ENCODE data around the gene SAFB2.

SAFB2 gene

DNA sequence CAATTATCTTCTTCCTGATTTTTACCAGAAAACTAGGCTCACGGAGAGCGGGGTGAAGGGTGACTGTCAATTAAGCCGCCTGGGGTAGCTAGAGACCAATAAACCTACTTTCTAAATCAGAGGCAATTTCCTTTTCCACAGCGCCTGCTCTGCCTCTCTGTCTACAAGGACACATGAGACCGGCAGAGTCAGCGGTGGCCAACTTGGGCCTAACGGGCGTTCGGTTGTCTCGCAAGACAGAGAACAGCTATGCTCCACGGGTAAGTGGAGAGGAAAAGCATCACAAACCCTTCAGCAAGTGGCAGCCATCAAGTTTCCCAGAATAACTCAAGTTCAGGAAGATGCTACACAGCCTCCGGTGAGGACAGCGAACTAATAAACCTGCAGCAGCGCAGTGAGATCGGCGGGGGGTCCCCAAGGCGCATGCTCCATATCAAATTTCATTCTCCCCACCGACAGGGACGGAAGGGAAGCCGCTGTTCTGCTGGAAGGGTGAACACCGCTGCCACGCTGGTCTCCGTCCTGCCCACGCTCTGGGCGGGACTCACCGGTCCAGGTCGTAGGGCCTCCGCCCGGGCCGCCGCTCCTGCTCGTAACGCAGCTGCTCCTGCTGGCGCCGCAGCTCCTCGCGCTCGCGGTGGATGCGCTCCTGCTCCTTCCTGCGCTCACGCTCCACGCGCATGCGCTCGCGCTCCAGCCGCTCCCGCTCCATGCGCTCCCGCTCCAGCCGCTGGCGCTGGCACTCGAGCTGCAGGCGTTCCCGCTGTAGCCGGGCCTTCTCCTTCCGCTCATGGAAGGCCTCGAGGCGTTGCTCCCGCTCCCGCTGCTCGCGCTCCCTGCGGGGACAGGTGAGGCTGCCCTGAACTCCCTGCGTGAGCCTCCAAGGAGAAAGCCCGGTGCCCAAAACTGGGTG lies 29.0 kb downstream of the SAFB2 start:
- no peak overlapping the region for H3K9ac ChIP-seq (ENCODE audit: low read depth in 1 of 2, low read length in 2 of 2)
- no peaks in the 10 kb centered on the region for H3K9me3 ChIP-seq (ENCODE audit: control insufficient read depth in 1 of 2, low read length in 2 of 2)
- no peak overlapping the region for H3K4me3 ChIP-seq (ENCODE audit: low read depth in 1 of 2, low read length in 2 of 2)
- no peaks in the 10 kb centered on the region for H3K27me3 ChIP-seq (ENCODE audit: control insufficient read depth in 1 of 2, insufficient read depth in 2 of 2, low read length in 2 of 2)
- peaks cover 72 to 97% of the 10 kb centered on the region in 2 donors for H3K36me3 ChIP-seq (ENCODE audit: control insufficient read depth in 1 of 2, insufficient read depth in 2 of 2, low read length in 2 of 2)
- H3K4me1 ChIP-seq (ENCODE audit: control insufficient read depth in 1 of 2, insufficient read depth in 2 of 2, low read length in 2 of 2): peaks cover 0 to 12% of the 10 kb centered on the region in 2 donors
- no peak overlapping the region for H3K27ac ChIP-seq (ENCODE audit: low read depth, low read length)

DNA sequence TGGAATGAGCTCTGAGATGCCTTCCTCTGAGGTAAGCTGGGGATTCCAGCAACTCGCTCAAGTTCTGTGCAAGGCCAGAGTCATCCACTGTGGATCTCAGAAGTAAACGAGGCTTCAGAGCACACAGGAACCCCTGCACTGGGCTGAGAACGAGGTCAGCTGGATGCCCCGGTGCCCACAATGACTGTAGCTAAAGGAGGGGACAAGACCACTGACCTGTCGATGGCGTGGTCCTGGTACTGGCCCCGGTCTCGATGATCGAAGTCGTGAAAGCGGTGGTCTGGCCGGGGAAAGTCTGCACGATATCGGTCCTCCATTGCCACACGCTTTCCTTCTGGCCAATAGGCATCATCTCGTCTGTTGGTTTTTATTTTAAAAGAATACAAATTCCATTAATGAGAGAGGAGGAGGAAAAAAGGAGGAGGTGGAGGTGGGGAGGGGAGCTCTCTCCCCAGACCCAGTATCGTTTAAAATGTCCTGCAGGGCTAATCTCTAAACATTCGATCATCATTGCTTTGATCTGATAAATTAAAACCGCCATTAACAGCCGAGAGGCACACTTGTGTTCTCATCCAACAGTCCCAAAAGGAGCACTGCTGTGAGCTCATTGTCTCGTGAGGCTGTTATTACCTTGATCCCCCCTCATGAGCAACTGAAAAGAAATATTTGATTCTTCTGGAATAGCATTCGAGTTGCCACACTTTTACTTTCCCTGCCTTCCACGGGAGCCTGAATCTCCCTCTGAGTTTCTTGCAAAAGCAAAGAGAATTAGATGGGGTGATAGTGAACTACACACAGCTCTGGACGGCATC lies 29.8 kb downstream of the SAFB2 start:
- Histone ChIP-seq H3K9ac (ENCODE audit: low read depth in 1 of 2, low read length in 2 of 2) (no peak overlapping the region), H3K9me3 (ENCODE audit: control insufficient read depth in 1 of 2, low read length in 2 of 2) (no peaks in the 10 kb centered on the region), H3K36me3 (ENCODE audit: control insufficient read depth in 1 of 2, insufficient read depth in 2 of 2, low read length in 2 of 2) (peaks cover 75 to 97% of the 10 kb centered on the region in 2 donors), H3K27ac (ENCODE audit: low read depth, low read length) (no peak overlapping the region), H3K27me3 (ENCODE audit: control insufficient read depth in 1 of 2, insufficient read depth in 2 of 2, low read length in 2 of 2) (no peaks in the 10 kb centered on the region), H3K4me3 (ENCODE audit: low read depth in 1 of 2, low read length in 2 of 2) (no peak overlapping the region), H3K4me1 (ENCODE audit: control insufficient read depth in 1 of 2, insufficient read depth in 2 of 2, low read length in 2 of 2) (peaks cover 0 to 12% of the 10 kb centered on the region in 2 donors)

DNA sequence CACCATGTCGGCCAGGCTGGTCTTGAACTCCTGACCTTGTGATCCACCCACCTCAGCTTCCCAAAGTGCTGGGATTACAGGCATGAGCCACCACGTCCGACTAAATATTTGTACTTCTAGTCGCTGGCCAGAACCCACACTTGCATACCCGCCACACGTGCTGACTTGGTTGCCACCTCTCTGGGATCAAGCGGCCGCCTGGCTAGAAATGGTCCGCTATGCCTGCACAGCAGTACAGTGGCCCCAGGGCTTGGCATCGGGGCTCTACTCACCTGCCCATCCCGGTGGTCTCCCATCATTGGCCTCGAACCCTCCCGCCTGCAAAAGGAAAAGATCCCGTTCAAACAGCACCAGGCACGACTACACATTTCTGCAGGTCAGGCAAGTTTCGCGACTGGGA lies 31.1 kb downstream of the SAFB2 start:
- Histone ChIP-seq H3K9ac (ENCODE audit: low read depth in 1 of 2, low read length in 2 of 2) (no peak overlapping the region), H3K27me3 (ENCODE audit: control insufficient read depth in 1 of 2, insufficient read depth in 2 of 2, low read length in 2 of 2) (no peaks in the 10 kb centered on the region), H3K9me3 (ENCODE audit: control insufficient read depth in 1 of 2, low read length in 2 of 2) (no peaks in the 10 kb centered on the region), H3K27ac (ENCODE audit: low read depth, low read length) (no peak overlapping the region), H3K4me1 (ENCODE audit: control insufficient read depth in 1 of 2, insufficient read depth in 2 of 2, low read length in 2 of 2) (peaks cover 0 to 12% of the 10 kb centered on the region in 2 donors), H3K36me3 (ENCODE audit: control insufficient read depth in 1 of 2, insufficient read depth in 2 of 2, low read length in 2 of 2) (peaks cover 78 to 97% of the 10 kb centered on the region in 2 donors), H3K4me3 (ENCODE audit: low read depth in 1 of 2, low read length in 2 of 2) (no peak overlapping the region)

DNA sequence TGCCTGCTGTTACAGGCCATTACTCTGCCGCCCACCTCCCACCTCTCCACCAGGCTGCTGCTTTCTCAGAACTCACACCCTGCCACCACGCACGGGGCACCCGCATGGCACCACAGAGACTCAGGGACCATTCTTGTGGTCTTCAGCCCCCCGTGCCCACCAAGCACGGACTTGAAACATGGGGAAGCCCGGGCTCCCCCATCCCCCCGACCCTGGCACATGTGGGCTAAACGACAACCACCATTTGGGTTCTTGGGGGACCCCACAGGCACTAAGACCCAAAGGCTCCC lies 31.8 kb downstream of the SAFB2 start:
- Histone ChIP-seq H3K36me3 (ENCODE audit: control insufficient read depth in 1 of 2, insufficient read depth in 2 of 2, low read length in 2 of 2) (peaks cover 78 to 94% of the 10 kb centered on the region in 2 donors), H3K9ac (ENCODE audit: low read depth in 1 of 2, low read length in 2 of 2) (no peak overlapping the region), H3K27me3 (ENCODE audit: control insufficient read depth in 1 of 2, insufficient read depth in 2 of 2, low read length in 2 of 2) (no peaks in the 10 kb centered on the region), H3K27ac (ENCODE audit: low read depth, low read length) (no peak overlapping the region), H3K4me3 (ENCODE audit: low read depth in 1 of 2, low read length in 2 of 2) (no peak overlapping the region), H3K9me3 (ENCODE audit: control insufficient read depth in 1 of 2, low read length in 2 of 2) (no peaks in the 10 kb centered on the region), H3K4me1 (ENCODE audit: control insufficient read depth in 1 of 2, insufficient read depth in 2 of 2, low read length in 2 of 2) (peaks cover 0 to 12% of the 10 kb centered on the region in 2 donors)

DNA sequence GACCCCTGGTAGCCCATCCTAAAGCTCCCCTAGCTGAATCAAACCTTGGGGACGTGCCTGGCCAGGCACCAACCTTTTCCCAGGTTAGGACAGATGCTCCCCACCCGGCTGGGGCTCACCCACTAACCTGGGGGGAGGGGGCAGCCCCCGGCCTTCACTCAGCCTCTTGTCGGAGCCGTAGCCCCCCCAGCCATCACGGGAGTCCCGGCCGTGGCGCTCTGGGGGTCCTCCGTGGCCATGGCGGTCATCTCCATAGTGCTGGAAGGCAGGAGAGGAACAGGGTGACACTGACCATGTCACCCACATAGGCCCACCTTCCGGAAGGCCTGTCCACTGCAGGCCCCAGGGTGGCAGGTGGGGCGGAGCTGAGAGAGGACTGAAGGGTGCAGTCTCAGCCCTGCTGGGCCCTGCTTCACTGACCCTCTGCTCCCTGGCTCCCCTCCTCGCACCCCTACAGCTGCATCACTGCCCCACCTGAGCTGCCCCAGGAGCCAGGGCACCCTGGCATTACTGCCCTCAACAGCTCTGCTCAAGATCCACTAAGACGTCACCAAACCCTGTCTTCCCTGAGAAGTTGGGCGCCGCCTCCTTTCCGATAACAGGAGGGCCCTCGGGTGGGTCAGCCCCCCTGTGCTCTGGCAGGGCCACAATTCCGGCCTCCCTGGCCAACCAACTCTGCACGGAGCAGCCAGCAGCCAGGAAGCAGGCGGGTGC lies 32.3 kb downstream of the SAFB2 start:
- Histone ChIP-seq H3K9me3 (ENCODE audit: control insufficient read depth in 1 of 2, low read length in 2 of 2) (no peaks in the 10 kb centered on the region), H3K4me1 (ENCODE audit: control insufficient read depth in 1 of 2, insufficient read depth in 2 of 2, low read length in 2 of 2) (peaks cover 0 to 12% of the 10 kb centered on the region in 2 donors), H3K9ac (ENCODE audit: low read depth in 1 of 2, low read length in 2 of 2) (no peak overlapping the region), H3K27ac (ENCODE audit: low read depth, low read length) (no peak overlapping the region), H3K4me3 (ENCODE audit: low read depth in 1 of 2, low read length in 2 of 2) (no peak overlapping the region), H3K27me3 (ENCODE audit: control insufficient read depth in 1 of 2, insufficient read depth in 2 of 2, low read length in 2 of 2) (no peaks in the 10 kb centered on the region), H3K36me3 (ENCODE audit: control insufficient read depth in 1 of 2, insufficient read depth in 2 of 2, low read length in 2 of 2) (peaks cover 74 to 91% of the 10 kb centered on the region in 2 donors)

DNA sequence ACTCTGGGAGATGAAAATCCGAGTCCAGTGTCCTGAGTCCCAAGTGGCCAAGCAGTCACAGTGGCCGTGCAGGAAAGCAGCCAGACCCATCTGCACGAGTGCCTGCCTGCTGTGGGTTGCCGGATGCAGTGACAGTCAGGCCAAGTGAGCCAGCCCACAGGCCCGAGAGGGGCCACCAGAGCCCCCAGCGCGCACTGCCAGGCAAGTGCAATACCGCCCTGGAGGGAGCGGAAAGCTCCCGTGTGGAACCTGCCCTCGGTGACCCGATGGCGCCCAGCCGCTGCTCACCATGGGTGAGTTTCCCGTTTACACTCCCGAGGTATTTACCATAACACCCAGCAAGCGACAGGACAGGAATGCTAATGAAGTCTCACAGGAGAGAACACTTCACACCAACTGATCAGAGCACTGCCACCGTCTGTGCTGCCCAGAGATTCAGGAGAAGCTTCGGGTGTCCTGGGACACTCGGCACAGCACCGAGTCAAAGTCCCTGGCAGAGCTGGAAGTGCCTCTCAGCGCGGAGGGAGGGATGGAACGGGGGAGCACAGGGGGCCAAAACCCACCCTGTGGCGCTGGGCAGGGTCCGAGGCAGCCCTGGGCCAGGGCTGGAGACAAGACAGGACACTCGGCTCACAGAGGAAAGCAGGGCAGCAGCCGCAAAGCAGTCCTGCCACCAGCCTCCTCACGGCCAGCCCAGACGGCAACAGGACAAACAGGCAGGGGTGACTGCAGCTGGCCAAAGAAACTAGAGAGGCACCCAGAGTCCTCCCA lies 33.5 kb downstream of the SAFB2 start:
- no peak overlapping the region for H3K27ac ChIP-seq (ENCODE audit: low read depth, low read length)
- no peaks in the 10 kb centered on the region for H3K9me3 ChIP-seq (ENCODE audit: control insufficient read depth in 1 of 2, low read length in 2 of 2)
- no peak overlapping the region for H3K4me3 ChIP-seq (ENCODE audit: low read depth in 1 of 2, low read length in 2 of 2)
- no peak overlapping the region for H3K9ac ChIP-seq (ENCODE audit: low read depth in 1 of 2, low read length in 2 of 2)
- H3K4me1 ChIP-seq (ENCODE audit: control insufficient read depth in 1 of 2, insufficient read depth in 2 of 2, low read length in 2 of 2): peaks cover 0 to 1% of the 10 kb centered on the region in 2 donors
- H3K27me3 ChIP-seq (ENCODE audit: control insufficient read depth in 1 of 2, insufficient read depth in 2 of 2, low read length in 2 of 2): no peaks in the 10 kb centered on the region
- H3K36me3 ChIP-seq (ENCODE audit: control insufficient read depth in 1 of 2, insufficient read depth in 2 of 2, low read length in 2 of 2): peaks cover 68 to 86% of the 10 kb centered on the region in 2 donors

DNA sequence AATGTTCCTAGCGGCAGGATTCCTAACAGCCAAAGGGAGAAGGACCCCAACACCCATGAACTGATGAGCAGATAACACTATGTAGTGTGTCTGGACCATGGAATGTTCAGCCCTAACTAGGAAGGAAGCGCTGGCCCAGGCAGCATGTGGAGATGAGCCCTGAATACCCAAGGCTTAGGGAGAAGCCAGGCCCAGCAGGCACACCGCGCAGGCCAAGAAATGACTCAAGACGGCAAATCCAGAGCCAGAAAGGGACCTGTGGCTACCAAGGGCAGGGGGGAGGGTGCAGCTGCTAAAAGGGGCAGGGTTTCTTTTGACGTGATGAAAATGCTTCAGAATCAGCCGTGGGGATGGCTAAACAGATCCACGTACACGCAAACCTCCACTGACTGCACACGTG lies 34.1 kb downstream of the SAFB2 start:
- Histone ChIP-seq H3K36me3 (ENCODE audit: control insufficient read depth in 1 of 2, insufficient read depth in 2 of 2, low read length in 2 of 2) (peaks cover 61 to 82% of the 10 kb centered on the region in 2 donors), H3K4me1 (ENCODE audit: control insufficient read depth in 1 of 2, insufficient read depth in 2 of 2, low read length in 2 of 2) (no peaks in the 10 kb centered on the region), H3K9me3 (ENCODE audit: control insufficient read depth in 1 of 2, low read length in 2 of 2) (no peaks in the 10 kb centered on the region), H3K9ac (ENCODE audit: low read depth in 1 of 2, low read length in 2 of 2) (no peak overlapping the region), H3K27ac (ENCODE audit: low read depth, low read length) (no peak overlapping the region), H3K27me3 (ENCODE audit: control insufficient read depth in 1 of 2, insufficient read depth in 2 of 2, low read length in 2 of 2) (no peaks in the 10 kb centered on the region), H3K4me3 (ENCODE audit: low read depth in 1 of 2, low read length in 2 of 2) (no peak overlapping the region)

DNA sequence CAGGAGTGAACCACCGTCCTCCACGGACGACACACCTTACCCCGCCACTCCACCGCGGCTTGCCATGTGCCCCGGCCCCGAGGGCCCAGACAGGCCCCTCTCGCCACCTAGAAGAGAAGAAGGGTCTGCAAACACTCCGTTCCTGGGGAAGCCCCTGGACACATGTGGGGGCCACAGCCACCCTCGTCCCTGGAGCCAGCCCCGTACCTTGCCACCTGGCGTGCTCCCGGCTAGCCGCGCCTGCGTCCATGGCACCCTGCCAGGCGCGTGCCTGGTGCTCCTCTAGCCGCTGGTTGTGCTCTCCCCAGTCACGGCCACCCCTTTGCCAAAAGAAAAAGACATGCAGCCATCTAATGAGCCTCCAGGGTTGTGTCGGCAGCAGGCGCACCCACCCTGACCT lies 34.9 kb downstream of the SAFB2 start:
- peaks cover 53 to 74% of the 10 kb centered on the region in 2 donors for H3K36me3 ChIP-seq (ENCODE audit: control insufficient read depth in 1 of 2, insufficient read depth in 2 of 2, low read length in 2 of 2)
- H3K27me3 ChIP-seq (ENCODE audit: control insufficient read depth in 1 of 2, insufficient read depth in 2 of 2, low read length in 2 of 2): no peaks in the 10 kb centered on the region

DNA sequence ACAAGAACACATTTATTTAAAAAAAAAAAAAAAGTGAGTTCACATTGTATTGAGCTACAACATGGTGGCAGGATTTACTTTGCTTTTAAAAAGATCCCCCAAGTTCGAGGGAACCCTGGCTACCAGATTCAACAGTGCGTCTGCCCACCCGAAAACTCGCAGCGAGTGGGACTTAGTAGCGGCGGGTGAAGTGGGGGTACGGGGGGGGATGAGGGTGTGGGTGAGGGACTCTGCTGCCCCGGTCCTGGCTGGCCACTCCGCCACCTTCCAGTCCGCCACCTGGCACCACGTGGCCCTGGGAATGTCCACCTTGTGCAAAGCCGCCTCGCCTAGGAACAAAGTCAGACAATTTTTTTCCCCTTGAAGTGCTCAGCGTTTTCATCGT lies 35.5 kb downstream of the SAFB2 start:
- Histone ChIP-seq H3K27me3 (ENCODE audit: control insufficient read depth in 1 of 2, insufficient read depth in 2 of 2, low read length in 2 of 2) (no peaks in the 10 kb centered on the region), H3K36me3 (ENCODE audit: control insufficient read depth in 1 of 2, insufficient read depth in 2 of 2, low read length in 2 of 2) (peaks cover 47 to 74% of the 10 kb centered on the region in 2 donors), H3K4me1 (ENCODE audit: control insufficient read depth in 1 of 2, insufficient read depth in 2 of 2, low read length in 2 of 2) (no peaks in the 10 kb centered on the region), H3K27ac (ENCODE audit: low read depth, low read length) (no peak overlapping the region), H3K9ac (ENCODE audit: low read depth in 1 of 2, low read length in 2 of 2) (no peak overlapping the region), H3K4me3 (ENCODE audit: low read depth in 1 of 2, low read length in 2 of 2) (no peak overlapping the region), H3K9me3 (ENCODE audit: control insufficient read depth in 1 of 2, low read length in 2 of 2) (no peaks in the 10 kb centered on the region)

More for the DNA sequence above, 34.9 kb downstream of the SAFB2 start:
- Histone ChIP-seq H3K4me1 (ENCODE audit: control insufficient read depth in 1 of 2, insufficient read depth in 2 of 2, low read length in 2 of 2) (no peaks in the 10 kb centered on the region), H3K9ac (ENCODE audit: low read depth in 1 of 2, low read length in 2 of 2) (no peak overlapping the region), H3K4me3 (ENCODE audit: low read depth in 1 of 2, low read length in 2 of 2) (no peak overlapping the region), H3K9me3 (ENCODE audit: control insufficient read depth in 1 of 2, low read length in 2 of 2) (no peaks in the 10 kb centered on the region), H3K27ac (ENCODE audit: low read depth, low read length) (no peak overlapping the region)
